Prostate gland (tissue), 2 donors: ENCODE results near the gene PLEKHM2. TPM values are rescaled to one million over a fixed set of nuclear protein-coding genes. Genes with fewer than 3 reads are reported as not detected.
"Not testable (repeated sequence)": the region's sequence is repeated elsewhere in the genome, so short reads cannot be mapped to it uniquely, and the experiment has no call there.

ENCODE experiments used
- DNase-seq: peaks from one replicate; pipeline ENCODE4 v3.0.0-alpha.2; 2019; ENCODE audit warnings: low spot score
- H3K27ac ChIP-seq, 2 donors: fragments of 200-600 bp; sonication (generic); 2 replicates each; pipeline ENCODE4 v1.5.1; 2017 to 2019
- H3K27me3 ChIP-seq: fragments of 200-600 bp; sonication (generic); replicated peaks from 2 replicates; pipeline ENCODE4 v1.5.1; 2019; ENCODE audit not compliant: insufficient read depth
- H3K36me3 ChIP-seq, 2 donors: fragments of 200-600 bp; sonication (generic); 1 replicate in 1 of 2; 2 replicates in 1 of 2; pipeline versions ENCODE4 v1.5.1 to v1.8.1; 2017 to 2019
- H3K4me1 ChIP-seq: fragments of 200-600 bp; sonication (generic); replicated peaks from 2 replicates; pipeline ENCODE4 v1.5.1; 2019
- H3K4me3 ChIP-seq, 2 donors: fragments of 200-600 bp; sonication (generic); 2 replicates each; pipeline ENCODE4 v1.5.1; 2017 to 2019
- H3K9me3 ChIP-seq: fragments of 200-600 bp; sonication (generic); 2 replicates; pipeline ENCODE4 v1.5.1; 2017
- CTCF ChIP-seq, 4 experiments: fragments of 200-600 bp in 2 of 4; fragments of 450-650 bp in 2 of 4; sonication (generic) in 2 of 4; IDR thresholded peaks; 1 replicate in 3 of 4; 2 replicates in 1 of 4; pipeline ENCODE4 v1.5.1; 2016 to 2019; ENCODE audit warnings: antibody characterized with exemption in 4 of 4, mild to moderate bottlenecking in 2 of 4, moderate library complexity in 2 of 4
- POLR2A ChIP-seq: fragments of 450-650 bp; IDR thresholded peaks from one replicate; pipeline ENCODE4 v1.6.1; 2016; ENCODE audit warnings: antibody characterized with exemption, mild to moderate bottlenecking
- POLR2AphosphoS5 ChIP-seq: sonication (generic); formaldehyde crosslinking; IDR thresholded peaks from one replicate; pipeline ENCODE4 v1.6.1; 2017; ENCODE audit warnings: antibody characterized with exemption
- WGBS: methylation state at CpG from one replicate; pipeline ENCODE4 v1.1.5; 2018; 5-methylcytosine and 5-hydroxymethylcytosine counted together
- intact Hi-C: fragments of 100-400 bp; cut with DNase I; formaldehyde crosslinking; loops from one replicate; pipeline ENCODE4 v1.14.2; 2022
- total RNA-seq, 2 donors: library from RNA; depleted of rRNA; stranded (reverse); fragments of >200 nt; gene quantifications; one replicate each; pipeline ENCODE4 v1.1.0, GENCODE V29; 2016

PLEKHM2 gene
- total RNA-seq, 2 donors from 2014 or later = 29.0 to 60.4 TPM

- TF ChIP-seq POLR2A = no peak
- no peak for TF ChIP-seq CTCF (IDR thresholded peaks at IDR 0.05)
- TF ChIP-seq POLR2AphosphoS5 = no peak
- DNase-seq = no peak
- no peaks in the 10 kb centered on the region for H3K4me1 ChIP-seq
Observed at GRCh38 chr1:15698201-15698600, 14.1 kb downstream of the PLEKHM2 start.

GRCh38 chr1:15699321-15699720, 15.2 kb downstream of the PLEKHM2 start:
- H3K36me3 ChIP-seq, H3K9me3 ChIP-seq, H3K4me1 ChIP-seq, intact Hi-C loops, DNase-seq, H3K27me3 ChIP-seq, H3K27ac ChIP-seq, H3K4me3 ChIP-seq: not testable (repeated sequence)
- WGBS = 93% methylated on average over 4 of the region's 4 CpGs

More at GRCh38 chr1:15698201-15698600, 14.1 kb downstream of the PLEKHM2 start:
- H3K36me3 ChIP-seq = no peaks in the 10 kb centered on the region
- no peak overlapping the region for H3K4me3 ChIP-seq
- H3K9me3 ChIP-seq = no peaks in the 10 kb centered on the region
- H3K27me3 ChIP-seq = no peaks in the 10 kb centered on the region
- no peak overlapping the region for H3K27ac ChIP-seq
- intact Hi-C loops = no loop called here
- WGBS = 93% methylated on average over 2 of the region's 2 CpGs

- no peaks in the 10 kb centered on the region for H3K36me3 ChIP-seq
- no peak for TF ChIP-seq POLR2AphosphoS5
- no peak for TF ChIP-seq POLR2A
- no peak for TF ChIP-seq CTCF (IDR thresholded peaks at IDR 0.05)
- WGBS = 65% methylated on average over 6 of the region's 6 CpGs
- H3K4me3 ChIP-seq = no peak overlapping the region
- H3K27ac ChIP-seq = no peak overlapping the region
- no peaks in the 10 kb centered on the region for H3K4me1 ChIP-seq
- no peaks in the 10 kb centered on the region for H3K9me3 ChIP-seq
- H3K27me3 ChIP-seq = no peaks in the 10 kb centered on the region
- DNase-seq = no peak
- intact Hi-C loops = loop anchor here (5.0 kb wide), 1 partner anchor 83 kb away; the partner anchor contains the start of gene DDI2
Observed at GRCh38 chr1:15700508-15700907, 16.4 kb downstream of the PLEKHM2 start.

GRCh38 chr1:15701784-15702183, 17.7 kb downstream of the PLEKHM2 start:
- Histone ChIP-seq H3K36me3 (no peaks in the 10 kb centered on the region), H3K27me3 (no peaks in the 10 kb centered on the region), H3K4me3 (no peak overlapping the region), H3K27ac (no peak overlapping the region), H3K9me3 (no peaks in the 10 kb centered on the region), H3K4me1 (no peaks in the 10 kb centered on the region)
- WGBS = 93% methylated on average over 8 of the region's 8 CpGs
- no peak for TF ChIP-seq POLR2A
- TF ChIP-seq POLR2AphosphoS5 = no peak
- no peak for TF ChIP-seq CTCF (IDR thresholded peaks at IDR 0.05)
- intact Hi-C loops = loop anchor here (5.0 kb wide), 1 partner anchor 84 kb away; the partner anchor contains the start of gene DDI2
- no peak for DNase-seq

- TF ChIP-seq CTCF (IDR thresholded peaks at IDR 0.05) (peak in 1 of 4 experiments; percentile 27), POLR2AphosphoS5 (no peak)
- intact Hi-C loops = loop anchor here (5.0 kb wide), 1 partner anchor 86 kb away; the partner anchor contains the start of gene DDI2
- H3K36me3 ChIP-seq = no peaks in the 10 kb centered on the region
Observed at GRCh38 chr1:15702722-15703550, 18.8 kb downstream of the PLEKHM2 start.

More at GRCh38 chr1:15702722-15703550, 18.8 kb downstream of the PLEKHM2 start:
- Histone ChIP-seq H3K27ac (peak overlapping the region; percentile 68 to 71), H3K4me1 (no peaks in the 10 kb centered on the region), H3K27me3 (no peaks in the 10 kb centered on the region), H3K4me3 (no peak overlapping the region), H3K9me3 (no peaks in the 10 kb centered on the region)
- WGBS = 56% methylated on average over 19 of the region's 19 CpGs
- no peak for DNase-seq
